Neural progenitor cell (in vitro differentiated cells): ENCODE results near the gene TIMM29.

Experiments
- EZH2 ChIP-seq: fragments of 200-600 bp; sonication (generic); IDR thresholded peaks from 2 replicates; pipeline ENCODE4 v1.6.1; 2017; ENCODE audit warnings: antibody characterized with exemption, mild to moderate bottlenecking, moderate library complexity
- TF ChIP-seq, protein P1 (sequence below): fragments of 200-600 bp; sonication (generic); IDR thresholded peaks from 2 replicates; pipeline ENCODE4 v1.5.1; 2017; ENCODE audit warnings: antibody characterized with exemption, mild to moderate bottlenecking

DNA sequence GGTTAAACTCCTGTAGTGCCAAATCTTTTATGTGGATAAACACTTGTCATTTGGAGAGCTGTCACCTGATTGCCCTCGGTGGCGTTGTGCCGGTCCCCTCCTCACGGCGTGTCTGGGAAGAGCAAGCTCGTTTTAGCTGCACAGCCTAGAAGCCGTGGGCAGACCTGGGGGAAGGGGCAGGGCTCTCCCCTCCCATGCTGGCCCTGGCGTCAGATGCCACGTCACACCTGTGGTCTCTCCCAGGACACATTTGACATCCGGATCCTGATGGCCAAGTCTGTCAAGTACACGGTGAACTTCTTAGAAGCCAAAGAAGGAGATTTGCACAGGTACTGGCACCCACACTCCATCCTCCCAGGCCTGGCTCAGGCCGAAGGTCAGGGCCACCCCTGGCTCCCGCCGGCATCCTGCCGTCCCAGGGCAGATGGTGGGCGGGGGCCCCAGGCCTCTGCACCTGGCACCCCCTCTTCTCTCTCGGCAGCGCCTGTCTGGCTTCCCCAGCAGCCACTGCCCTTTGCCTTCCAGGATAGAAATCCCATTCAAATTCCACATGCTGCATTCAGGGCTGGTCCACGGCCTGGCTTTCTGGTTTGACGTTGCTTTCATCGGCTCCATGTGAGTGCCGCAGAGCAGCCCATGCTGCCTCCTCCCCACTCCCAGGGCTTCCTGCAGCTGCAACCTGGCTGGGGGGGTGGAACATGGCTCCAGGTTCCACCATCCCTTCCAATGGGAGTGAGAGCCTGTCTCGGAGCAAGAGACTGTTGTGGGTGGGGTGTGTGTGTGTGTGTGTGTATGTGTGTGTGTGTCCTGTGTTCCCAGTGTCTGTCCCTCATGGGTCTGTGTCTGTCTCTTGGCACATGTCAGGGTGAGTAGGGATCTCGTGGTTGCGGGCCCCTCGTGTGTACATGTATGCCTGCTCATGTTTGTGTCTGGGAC lies 9.0 kb upstream of the TIMM29 start:
- no peak for TF ChIP-seq EZH2
- TF ChIP-seq, protein P1, sequence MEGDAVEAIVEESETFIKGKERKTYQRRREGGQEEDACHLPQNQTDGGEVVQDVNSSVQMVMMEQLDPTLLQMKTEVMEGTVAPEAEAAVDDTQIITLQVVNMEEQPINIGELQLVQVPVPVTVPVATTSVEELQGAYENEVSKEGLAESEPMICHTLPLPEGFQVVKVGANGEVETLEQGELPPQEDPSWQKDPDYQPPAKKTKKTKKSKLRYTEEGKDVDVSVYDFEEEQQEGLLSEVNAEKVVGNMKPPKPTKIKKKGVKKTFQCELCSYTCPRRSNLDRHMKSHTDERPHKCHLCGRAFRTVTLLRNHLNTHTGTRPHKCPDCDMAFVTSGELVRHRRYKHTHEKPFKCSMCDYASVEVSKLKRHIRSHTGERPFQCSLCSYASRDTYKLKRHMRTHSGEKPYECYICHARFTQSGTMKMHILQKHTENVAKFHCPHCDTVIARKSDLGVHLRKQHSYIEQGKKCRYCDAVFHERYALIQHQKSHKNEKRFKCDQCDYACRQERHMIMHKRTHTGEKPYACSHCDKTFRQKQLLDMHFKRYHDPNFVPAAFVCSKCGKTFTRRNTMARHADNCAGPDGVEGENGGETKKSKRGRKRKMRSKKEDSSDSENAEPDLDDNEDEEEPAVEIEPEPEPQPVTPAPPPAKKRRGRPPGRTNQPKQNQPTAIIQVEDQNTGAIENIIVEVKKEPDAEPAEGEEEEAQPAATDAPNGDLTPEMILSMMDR: no peak
